ENCODE data around the gene RHBDL3. TPM values are rescaled to one million over a fixed set of nuclear protein-coding genes. Genes with fewer than 3 reads are reported as not detected.

The RHBDL3 gene
- polyA plus RNA-seq, 2 of the 4 experiments (the other 2 are of a cell fraction), result 2.0 to 6.6 TPM

- 94% methylated on average over 4 of the region's 4 CpGs for WGBS (ENCODE audit: missing lambda C conversion rate)
- no peak for DNase-seq (ENCODE audit: low read depth in 1 of 2, low spot score in 1 of 2)
- CTCF ChIA-PET, result interaction anchor here (0.6 to 2.6 kb wide), 4 partner anchors 10 to 44 kb away, joined by 3 to 11 read pairs (median 6); no protein-coding TSS in a partner anchor
- H3K9me3 ChIP-seq, result no peaks in the 10 kb centered on the region
- H3K27ac ChIP-seq, result peak overlapping the region; percentile 77 to 88; a peak in 4 of 6 replicates
- FAIRE-seq, result no peak
- H3K4me1 ChIP-seq, result peaks cover 62% of the 10 kb centered on the region
- no peak overlapping the region for H3K4me3 ChIP-seq
- no peak for ATAC-seq
- POLR2A ChIA-PET, result no interaction called here
- no peak for TF ChIP-seq ATOH8 (CRISPR knock-in tag; IDR thresholded peaks at IDR 0.05; ENCODE audit: low read depth)
- TF ChIP-seq SMC3 (IDR thresholded peaks at IDR 0.05), result no peak
- TF ChIP-seq ELK1 (IDR thresholded peaks at IDR 0.05; ENCODE audit: low read depth, low read length), result no peak
- no peak for TF ChIP-seq KDM1A (IDR thresholded peaks at IDR 0.05; ENCODE audit: low read depth)
- TF ChIP-seq HOXB5 (CRISPR knock-in tag; IDR thresholded peaks at IDR 0.05), result no peak
- TF ChIP-seq ZNF302 (CRISPR knock-in tag; IDR thresholded peaks at IDR 0.05), result no peak
- no peak for TF ChIP-seq POLR2A (IDR thresholded peaks at IDR 0.05; ENCODE audit: low read length)
- TF ChIP-seq PHF8 (IDR thresholded peaks at IDR 0.05; ENCODE audit: borderline replicate concordance, low read depth), result no peak
- TF ChIP-seq HES2 (IDR thresholded peaks at IDR 0.05), result no peak
- TF ChIP-seq CTCF (IDR thresholded peaks at IDR 0.05), result no peak
- TF ChIP-seq RAD21 (conservative IDR thresholded peaks at IDR 0.05 in 1 of 2, IDR thresholded peaks at IDR 0.05 in 1 of 2), result no peak
- no peak for TF ChIP-seq EP300 (IDR thresholded peaks at IDR 0.05)
- TF ChIP-seq JUNB (IDR thresholded peaks at IDR 0.05), result no peak
- H3K4me2 ChIP-seq, result no peak overlapping the region
Observed at GRCh38 chr17:32276171-32276601, 10.6 kb downstream of the RHBDL3 start.

GRCh38 chr17:32277284-32277683 is 11.7 kb downstream of the RHBDL3 start:
- FAIRE-seq (no peak), DNase-seq (ENCODE audit: low read depth in 1 of 2, low spot score in 1 of 2) (no peak), ATAC-seq (peak; percentile 14 to 31; a peak in 2 of 6 replicates)
- ChIA-PET POLR2A (no interaction called here), CTCF (interaction anchor here (0.6 to 2.6 kb wide), 4 partner anchors 10 to 43 kb away, joined by 4 to 15 read pairs (median 9); no protein-coding TSS in a partner anchor)
- no peak overlapping the region for H3K4me3 ChIP-seq
- peaks cover 57% of the 10 kb centered on the region for H3K4me1 ChIP-seq
- H3K27ac ChIP-seq, result no peak overlapping the region; a peak in 1 of 6 replicates
- WGBS (ENCODE audit: missing lambda C conversion rate), result 90% methylated on average over 6 of the region's 6 CpGs
- no peaks in the 10 kb centered on the region for H3K9me3 ChIP-seq
- TF ChIP-seq MAFK (IDR thresholded peaks at IDR 0.05; ENCODE audit: partially characterized antibody) (peak; percentile 56), SMC3 (IDR thresholded peaks at IDR 0.05) (no peak), REST (IDR thresholded peaks at IDR 0.05) (peak; percentile 85)
- no peak overlapping the region for H3K4me2 ChIP-seq

Data from A549 (cell line).